ENCODE results near the gene SUV39H1. TPM values are rescaled to one million over a fixed set of nuclear protein-coding genes. Genes with fewer than 3 reads are reported as not detected.
"Not testable (repeated sequence)": the region's sequence is repeated elsewhere in the genome, so short reads cannot be mapped to it uniquely, and the experiment has no call there.

Gene SUV39H1
- 1 to 10 TPM in 3 of 4 donors, under 1 TPM in 1; 0.59 to 7.8 (median 3.8) TPM for total RNA-seq

GRCh38 chrX:48696301-48696908, at the start of gene SUV39H1:
SUV39H1 (plus strand) TSS chrX:48696734; CDS start chrX:48696785, 51 bp downstream.
- H3K36me3 ChIP-seq: no peaks in the 10 kb centered on the region
- DNase-seq: peak; percentile 83 to 86
- intact Hi-C loops (cut with DNase I; ENCODE audit: low total_unique reads): no loop called here
- peak within 1 kb of the TSS; percentile 42 to 61 for H3K4me3 ChIP-seq
- H3K4me1 ChIP-seq: no peaks in the 10 kb centered on the region
- TF ChIP-seq POLR2A (IDR thresholded peaks at IDR 0.05) (peak; percentile 86 to 92), CTCF (IDR thresholded peaks at IDR 0.05) (no peak)
- no peaks in the 10 kb centered on the region for H3K27me3 ChIP-seq
- H3K9me3 ChIP-seq: no peaks in the 10 kb centered on the region
- H3K27ac ChIP-seq: peak within 1 kb of the TSS; percentile 76 to 89

GRCh38 chrX:48648336-48648751, 48.2 kb upstream of the SUV39H1 start:
- intact Hi-C loops (cut with DNase I; ENCODE audit: low total_unique reads): no loop called here
- no peaks in the 10 kb centered on the region for H3K4me1 ChIP-seq
- no peaks in the 10 kb centered on the region for H3K9me3 ChIP-seq
- peak overlapping the region in 1 of 2 donors; percentile 48 for H3K27ac ChIP-seq
- no peak overlapping the region for H3K4me3 ChIP-seq
- peak; percentile 24 to 59 for DNase-seq
- no peaks in the 10 kb centered on the region for H3K27me3 ChIP-seq
- TF ChIP-seq POLR2A (IDR thresholded peaks at IDR 0.05): no peak
- peak; percentile 28 to 48 (median 40) for TF ChIP-seq CTCF (IDR thresholded peaks at IDR 0.05)
- H3K36me3 ChIP-seq: no peaks in the 10 kb centered on the region

GRCh38 chrX:48649102-48649501, 47.4 kb upstream of the SUV39H1 start:
- Histone ChIP-seq H3K4me1 (no peaks in the 10 kb centered on the region), H3K36me3 (no peaks in the 10 kb centered on the region), H3K27me3 (no peaks in the 10 kb centered on the region), H3K27ac (peak overlapping the region in 1 of 2 donors; percentile 48), H3K4me3 (no peak overlapping the region), H3K9me3 (no peaks in the 10 kb centered on the region)
- intact Hi-C loops (cut with DNase I; ENCODE audit: low total_unique reads): no loop called here
- no peak for TF ChIP-seq CTCF (IDR thresholded peaks at IDR 0.05)
- TF ChIP-seq POLR2A (IDR thresholded peaks at IDR 0.05): no peak
- DNase-seq: no peak

GRCh38 chrX:48652055-48652579, 44.4 kb upstream of the SUV39H1 start:
- H3K4me1 ChIP-seq; H3K4me3 ChIP-seq; H3K9me3 ChIP-seq; H3K36me3 ChIP-seq; H3K27ac ChIP-seq; H3K27me3 ChIP-seq; intact Hi-C loops (cut with DNase I; ENCODE audit: low total_unique reads); DNase-seq: not testable (repeated sequence)

GRCh38 chrX:48654746-48655145, 41.8 kb upstream of the SUV39H1 start:
- H3K36me3 ChIP-seq; H3K4me3 ChIP-seq; DNase-seq; H3K4me1 ChIP-seq; intact Hi-C loops (cut with DNase I; ENCODE audit: low total_unique reads); H3K9me3 ChIP-seq; H3K27ac ChIP-seq; H3K27me3 ChIP-seq: not testable (repeated sequence)

GRCh38 chrX:48659686-48660085, 36.8 kb upstream of the SUV39H1 start:
- H3K4me3 ChIP-seq; H3K4me1 ChIP-seq; DNase-seq; H3K36me3 ChIP-seq; intact Hi-C loops (cut with DNase I; ENCODE audit: low total_unique reads); H3K9me3 ChIP-seq; H3K27me3 ChIP-seq; H3K27ac ChIP-seq: not testable (repeated sequence)

Data from uterus (tissue), 4 donors.